GM12872 (cell line): Measurements from ENCODE around the gene TNFRSF11A.

Experiments used
- CTCF ChIP-seq: IDR thresholded peaks from 3 replicates; pipeline ENCODE4 v1.5.1; 2011; ENCODE audit warnings: low read depth, mild to moderate bottlenecking, low read length, moderate library complexity; ENCODE audit not compliant: insufficient read depth

The TNFRSF11A gene

GRCh38 chr18:62346333-62347088 is 21.4 kb downstream of the TNFRSF11A start:
- no peak for TF ChIP-seq CTCF

- no peak for TF ChIP-seq CTCF
Observed at GRCh38 chr18:62347089-62347506, 22.0 kb downstream of the TNFRSF11A start.

DNA sequence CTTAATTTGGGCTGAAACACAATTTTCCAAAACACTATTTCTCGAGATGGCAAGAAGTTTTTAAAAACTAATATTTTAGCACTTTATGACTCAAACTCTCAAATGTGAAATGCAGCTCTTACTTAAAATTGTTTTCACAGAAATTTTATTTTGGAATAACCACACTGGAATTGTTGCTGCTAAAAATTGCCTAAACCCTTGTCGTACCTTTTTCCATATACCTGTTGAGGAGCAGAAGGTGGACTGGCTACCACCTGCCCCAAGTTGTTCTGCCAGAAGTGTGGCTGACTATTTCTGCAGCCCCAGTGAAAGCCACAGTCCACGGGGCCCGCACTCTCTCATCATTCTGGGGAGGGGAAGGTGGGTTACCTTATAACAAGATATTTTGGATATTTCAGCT is 23.4 kb downstream of the TNFRSF11A start:
- TF ChIP-seq CTCF, result no peak

DNA sequence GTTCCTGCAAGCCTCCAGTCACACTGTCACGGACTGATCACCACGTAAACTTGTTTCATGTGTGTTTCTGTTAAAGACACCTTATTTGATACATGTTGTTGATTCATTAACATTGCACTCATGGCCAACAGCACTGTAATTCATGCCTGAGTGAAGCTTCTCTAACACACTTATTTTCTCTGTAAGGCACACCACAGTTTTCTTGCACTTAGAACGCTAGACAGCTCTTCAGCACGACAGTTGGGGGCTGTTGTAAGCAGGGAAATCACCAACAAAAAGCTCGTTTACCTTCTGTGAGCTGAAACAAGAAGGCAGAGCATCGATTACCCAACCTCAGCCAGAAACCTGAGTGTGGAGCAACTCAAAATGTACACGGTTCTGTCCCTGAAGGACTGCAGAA is 28.1 kb downstream of the TNFRSF11A start:
- no peak for TF ChIP-seq CTCF

DNA sequence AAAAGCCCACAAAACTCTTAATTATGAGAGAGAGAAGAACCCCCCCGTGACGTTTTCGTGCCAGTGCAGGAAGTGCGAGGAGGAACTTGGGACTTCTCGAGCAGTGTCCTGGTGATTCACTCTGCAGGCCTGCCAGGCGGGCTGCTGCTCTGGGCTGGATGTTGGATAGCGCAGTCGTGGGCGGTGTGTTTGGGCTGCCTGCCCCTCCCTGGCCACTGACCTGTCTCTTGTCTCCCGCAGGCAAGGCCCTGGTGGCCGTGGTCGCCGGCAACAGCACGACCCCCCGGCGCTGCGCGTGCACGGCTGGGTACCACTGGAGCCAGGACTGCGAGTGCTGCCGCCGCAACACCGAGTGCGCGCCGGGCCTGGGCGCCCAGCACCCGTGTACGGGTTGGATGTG is 29.0 kb downstream of the TNFRSF11A start:
- no peak for TF ChIP-seq CTCF

DNA sequence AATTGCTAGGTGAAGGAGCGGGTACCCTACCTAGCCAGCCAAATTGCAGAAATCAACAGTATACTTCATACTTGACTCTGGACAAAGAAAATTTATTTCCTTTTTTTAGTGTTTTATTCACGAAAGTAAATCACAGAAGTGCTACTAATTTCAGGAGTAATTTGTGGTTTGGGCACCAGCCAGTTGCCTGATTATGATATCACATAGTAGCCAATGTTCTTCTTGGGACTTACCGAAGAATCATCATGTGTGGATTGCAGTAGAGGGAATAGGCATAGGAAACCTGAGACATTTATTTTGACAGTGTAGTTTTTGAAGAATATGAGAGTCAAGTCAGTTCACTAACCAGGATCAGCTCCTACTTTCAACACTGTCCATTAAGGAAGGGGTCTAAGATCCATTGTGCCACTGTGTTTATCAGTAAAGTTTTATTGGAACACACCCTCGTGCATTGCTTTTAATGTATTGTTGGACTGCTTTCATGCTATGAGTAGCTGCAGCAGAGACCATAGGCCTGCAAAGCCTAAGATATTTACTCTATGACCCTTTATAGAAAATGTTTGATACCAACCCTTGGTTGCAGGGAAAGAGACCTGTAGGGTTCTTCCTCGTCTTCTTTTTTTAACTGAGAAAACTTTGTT is 32.1 kb downstream of the TNFRSF11A start:
- TF ChIP-seq CTCF, result no peak

- no peak for TF ChIP-seq CTCF
Observed at GRCh38 chr18:62360805-62361204, 35.7 kb downstream of the TNFRSF11A start.
